HG03575 (cell line): ENCODE data around the gene HORMAD2.
"Not testable (repeated sequence)": the region's sequence is repeated elsewhere in the genome, so short reads cannot be mapped to it uniquely, and the experiment has no call there.

Source experiments
- ATAC-seq: cut with Tn5 transposase; IDR thresholded peaks from one replicate; pipeline ENCODE4 v1.9.1; 2021; ENCODE audit not compliant: unreplicated experiment, insufficient number of reproducible peaks, low FRiP score; ENCODE audit errors: extremely low read depth

The HORMAD2 gene

GRCh38 chr22:30092686-30093085, 12.4 kb downstream of the HORMAD2 start:
- no peak for ATAC-seq

GRCh38 chr22:30094804-30095203, 14.5 kb downstream of the HORMAD2 start:
- ATAC-seq = no peak

- no peak for ATAC-seq
These were observed 17.6 kb downstream of the HORMAD2 start for GRCh38 chr22:30097861-30098260.

GRCh38 chr22:30100770-30101169, 20.5 kb downstream of the HORMAD2 start:
- not testable (repeated sequence) for ATAC-seq

GRCh38 chr22:30104501-30105156, 24.4 kb downstream of the HORMAD2 start:
- no peak for ATAC-seq

GRCh38 chr22:30105483-30105882, 25.2 kb downstream of the HORMAD2 start:
- no peak for ATAC-seq

GRCh38 chr22:30113494-30113893, 33.2 kb downstream of the HORMAD2 start:
- ATAC-seq = no peak

- no peak for ATAC-seq
These were observed 34.1 kb downstream of the HORMAD2 start for GRCh38 chr22:30114361-30114760.

GRCh38 chr22:30115705-30116104, 35.4 kb downstream of the HORMAD2 start:
- no peak for ATAC-seq

- no peak for ATAC-seq
These were observed 36.3 kb downstream of the HORMAD2 start for GRCh38 chr22:30116362-30117117.

GRCh38 chr22:30117256-30117655, 37.0 kb downstream of the HORMAD2 start:
- no peak for ATAC-seq

GRCh38 chr22:30118291-30118690, 38.0 kb downstream of the HORMAD2 start:
- no peak for ATAC-seq

- ATAC-seq = no peak
These were observed 41.7 kb downstream of the HORMAD2 start for GRCh38 chr22:30121960-30122359.

- ATAC-seq = no peak
These were observed 43.2 kb downstream of the HORMAD2 start for GRCh38 chr22:30123463-30123862.

- ATAC-seq = no peak
These were observed 47.5 kb downstream of the HORMAD2 start for GRCh38 chr22:30127749-30128166.

- no peak for ATAC-seq
These were observed 48.2 kb downstream of the HORMAD2 start for GRCh38 chr22:30128511-30128910.

- ATAC-seq = no peak
These were observed 49.4 kb downstream of the HORMAD2 start for GRCh38 chr22:30129636-30130035.

- no peak for ATAC-seq
These were observed 52.2 kb downstream of the HORMAD2 start for GRCh38 chr22:30132290-30132996.

GRCh38 chr22:30140414-30140813, 60.1 kb downstream of the HORMAD2 start:
- ATAC-seq = no peak

GRCh38 chr22:30143265-30143664, 63.0 kb downstream of the HORMAD2 start:
- ATAC-seq = no peak
